Sigmoid colon (tissue), 7 donors: ENCODE data around the gene UGCG. TPM values are rescaled to one million over a fixed set of nuclear protein-coding genes. Genes with fewer than 3 reads are reported as not detected.
"Not testable (repeated sequence)": the region's sequence is repeated elsewhere in the genome, so short reads cannot be mapped to it uniquely, and the experiment has no call there.

Experiments
- DNase-seq: peaks from one replicate; pipeline ENCODE4 v3.0.0-alpha.2; 2019
- H3K27ac ChIP-seq, 4 donors: fragments of 200-600 bp; sonication (generic); one replicate each; pipeline ENCODE4 v1.5.1; 2016 to 2019; ENCODE audit warnings: mild to moderate bottlenecking in 1 of 4
- H3K27me3 ChIP-seq, 3 donors: fragments of 200-600 bp; sonication (generic); one replicate each; pipeline ENCODE4 v1.5.1; 2019; ENCODE audit warnings: mild to moderate bottlenecking in 1 of 3
- H3K36me3 ChIP-seq, 4 donors: fragments of 200-600 bp; sonication (generic); one replicate each; pipeline ENCODE4 v1.5.1; 2016 to 2019
- H3K4me1 ChIP-seq, 4 donors: fragments of 200-600 bp; sonication (generic); one replicate each; pipeline ENCODE4 v1.5.1; 2017 to 2019
- H3K4me3 ChIP-seq, 4 donors: fragments of 200-600 bp; sonication (generic); one replicate each; pipeline ENCODE4 v1.5.1; 2017 to 2019; ENCODE audit warnings: mild to moderate bottlenecking in 2 of 4, moderate library complexity in 1 of 4
- H3K9me3 ChIP-seq, 4 donors: fragments of 200-600 bp in 3 of 4; sonication (generic) in 3 of 4; one replicate each; pipeline versions ENCODE4 v1.5.1 to v1.6.1; 2013 to 2019
- EP300 ChIP-seq, 4 donors: sonication (generic); formaldehyde crosslinking; IDR thresholded peaks; one replicate each; pipeline ENCODE4 v1.6.1; 2017; ENCODE audit warnings: antibody characterized with exemption in 4 of 4
- POLR2A ChIP-seq, 2 donors: fragments of 450-650 bp; IDR thresholded peaks; one replicate each; pipeline ENCODE4 v1.6.1; 2016; ENCODE audit warnings: antibody characterized with exemption in 2 of 2, mild to moderate bottlenecking in 2 of 2, moderate library complexity in 2 of 2
- POLR2AphosphoS5 ChIP-seq, 4 donors: sonication (generic); formaldehyde crosslinking; IDR thresholded peaks; one replicate each; pipeline ENCODE4 v1.6.1; 2017; ENCODE audit warnings: antibody characterized with exemption in 4 of 4
- WGBS, 2 donors: extraction: QIAGEN DNeasy Blood & Tissue Kit; methylation state at CpG; one replicate each; pipeline ENCODE4 v1.1.7; 2013; 5-methylcytosine and 5-hydroxymethylcytosine counted together
- intact Hi-C: fragments of 100-400 bp; cut with DNase I; formaldehyde crosslinking; loops from one replicate; pipeline ENCODE4 v1.15.1; 2023
- polyA plus RNA-seq, 3 donors: library from polyadenylated mRNA; stranded (reverse); fragments of 200-250 nt; gene quantifications; one replicate each; pipeline ENCODE4 v1.2.3, GENCODE V29; 2013
- total RNA-seq, 4 donors: library from RNA; depleted of rRNA; stranded (reverse); fragments of >200 nt; gene quantifications; one replicate each; pipeline ENCODE4 v1.1.0, GENCODE V29; 2016
- TF ChIP-seq, protein P1 (sequence below), 4 experiments: fragments of 450-650 bp in 3 of 4; fragments of 200-600 bp in 1 of 4; IDR thresholded peaks; one replicate each; pipeline ENCODE4 v1.5.1; 2016 to 2019; ENCODE audit warnings: antibody characterized with exemption in 4 of 4, mild to moderate bottlenecking in 3 of 4, moderate library complexity in 2 of 4
- donor health status: healthy with polysubstance abuse.
- donor health status: Bipolar disorder and iron deficiency.
- donor health status: healthy.

The UGCG gene
- total and polyA plus RNA-seq, 7 donors: 7.8 to 89.3 (median 20.7) TPM

DNA sequence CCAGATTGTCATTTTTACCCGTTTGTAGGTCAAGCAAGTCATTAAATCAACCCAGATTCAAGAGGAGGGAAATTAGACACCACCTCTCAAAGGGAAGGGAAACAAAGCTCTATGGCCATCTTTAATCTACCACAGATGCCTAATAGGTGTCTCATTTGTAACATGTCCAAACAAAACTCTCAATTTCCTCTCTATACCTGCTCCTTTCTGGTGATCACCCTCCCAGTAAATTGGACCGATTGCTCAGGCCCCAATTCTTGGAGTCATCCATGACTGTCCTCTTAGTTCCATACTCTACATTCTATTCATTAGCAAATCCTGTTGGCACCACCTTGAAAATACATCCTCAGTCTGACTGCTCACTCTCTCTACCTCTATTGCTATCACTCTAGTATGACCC, 22.1 kb upstream of the UGCG start:
- intact Hi-C loops: no loop called here
- Histone ChIP-seq H3K27me3 (no peaks in the 10 kb centered on the region), H3K27ac (no peak overlapping the region), H3K9me3 (no peaks in the 10 kb centered on the region), H3K4me3 (no peak overlapping the region), H3K36me3 (no peaks in the 10 kb centered on the region), H3K4me1 (no peaks in the 10 kb centered on the region)
- WGBS, 2 donors: 48 to 93% methylated on average over 2 of the region's 2 CpGs
- DNase-seq: no peak
- TF ChIP-seq, protein P1, sequence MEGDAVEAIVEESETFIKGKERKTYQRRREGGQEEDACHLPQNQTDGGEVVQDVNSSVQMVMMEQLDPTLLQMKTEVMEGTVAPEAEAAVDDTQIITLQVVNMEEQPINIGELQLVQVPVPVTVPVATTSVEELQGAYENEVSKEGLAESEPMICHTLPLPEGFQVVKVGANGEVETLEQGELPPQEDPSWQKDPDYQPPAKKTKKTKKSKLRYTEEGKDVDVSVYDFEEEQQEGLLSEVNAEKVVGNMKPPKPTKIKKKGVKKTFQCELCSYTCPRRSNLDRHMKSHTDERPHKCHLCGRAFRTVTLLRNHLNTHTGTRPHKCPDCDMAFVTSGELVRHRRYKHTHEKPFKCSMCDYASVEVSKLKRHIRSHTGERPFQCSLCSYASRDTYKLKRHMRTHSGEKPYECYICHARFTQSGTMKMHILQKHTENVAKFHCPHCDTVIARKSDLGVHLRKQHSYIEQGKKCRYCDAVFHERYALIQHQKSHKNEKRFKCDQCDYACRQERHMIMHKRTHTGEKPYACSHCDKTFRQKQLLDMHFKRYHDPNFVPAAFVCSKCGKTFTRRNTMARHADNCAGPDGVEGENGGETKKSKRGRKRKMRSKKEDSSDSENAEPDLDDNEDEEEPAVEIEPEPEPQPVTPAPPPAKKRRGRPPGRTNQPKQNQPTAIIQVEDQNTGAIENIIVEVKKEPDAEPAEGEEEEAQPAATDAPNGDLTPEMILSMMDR (IDR thresholded peaks at IDR 0.05): no peak
- TF ChIP-seq POLR2A (IDR thresholded peaks at IDR 0.05) (no peak), POLR2AphosphoS5 (IDR thresholded peaks at IDR 0.05) (no peak), EP300 (IDR thresholded peaks at IDR 0.05) (no peak)

DNA sequence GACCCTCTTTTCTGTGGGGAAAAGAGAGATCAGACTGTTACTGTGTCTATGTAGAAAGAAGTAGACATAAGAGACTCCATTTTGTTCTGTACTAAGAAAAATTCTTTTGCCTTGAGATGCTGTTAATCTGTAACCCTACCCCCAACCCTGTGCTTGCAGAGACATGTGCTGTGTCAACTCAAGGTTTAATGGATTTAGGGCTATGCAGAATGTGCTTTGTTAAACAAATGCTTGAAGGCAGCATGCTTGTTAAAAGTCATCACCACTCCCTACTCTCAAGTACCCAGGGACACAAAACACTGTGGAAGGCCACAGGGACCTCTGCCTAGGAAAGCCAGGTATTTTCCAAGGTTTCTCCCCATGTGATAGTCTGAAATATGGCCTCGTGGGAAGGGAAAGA, 21.3 kb upstream of the UGCG start:
- DNase-seq, H3K27me3 ChIP-seq, H3K9me3 ChIP-seq, H3K4me1 ChIP-seq, H3K4me3 ChIP-seq, H3K27ac ChIP-seq, H3K36me3 ChIP-seq, intact Hi-C loops: not testable (repeated sequence)
- 57 to 91% methylated on average over 1 of the region's 1 CpG for WGBS, 2 donors

DNA sequence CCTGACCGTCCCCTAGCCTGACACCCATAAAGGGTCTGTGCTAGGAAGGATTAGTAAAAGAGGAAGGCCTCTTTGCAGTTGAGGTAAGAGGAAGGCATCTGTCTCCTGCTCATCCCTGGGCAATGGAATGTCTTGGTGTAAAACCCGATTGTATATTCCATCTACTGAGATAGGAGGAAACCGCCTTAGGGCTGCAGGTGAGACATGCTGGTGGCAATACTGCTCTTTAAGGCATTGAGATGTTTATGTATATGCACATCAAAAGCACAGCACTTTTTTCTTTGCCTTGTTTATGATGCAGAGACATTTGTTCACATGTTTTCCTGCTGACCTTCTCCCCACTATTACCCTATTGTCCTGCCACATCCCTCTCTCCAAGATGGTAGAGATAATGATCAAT, 20.9 kb upstream of the UGCG start:
- H3K27me3 ChIP-seq, DNase-seq, H3K9me3 ChIP-seq, H3K4me3 ChIP-seq, intact Hi-C loops, H3K36me3 ChIP-seq, H3K4me1 ChIP-seq, H3K27ac ChIP-seq: not testable (repeated sequence)
- 82 to 93% methylated on average over 3 of the region's 3 CpGs for WGBS, 2 donors

DNA sequence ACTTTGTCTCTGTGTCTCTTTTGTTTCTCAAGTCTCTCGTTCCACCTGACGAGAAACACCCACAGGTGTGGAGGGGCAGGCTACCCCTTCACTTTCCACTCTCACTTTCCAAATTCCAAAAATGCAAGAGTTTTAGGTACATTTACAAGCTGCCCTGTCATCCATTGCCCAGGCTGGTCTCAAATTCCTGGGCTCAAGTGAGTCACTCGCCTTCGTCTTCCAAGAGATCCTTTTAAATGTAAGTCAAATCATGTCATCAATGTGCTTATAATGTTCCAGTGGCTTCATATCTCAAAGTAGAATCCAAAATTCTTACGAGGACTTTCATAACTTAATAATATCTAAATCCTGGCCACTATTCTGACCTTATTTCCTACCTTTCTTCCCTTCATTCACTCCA, 20.4 kb upstream of the UGCG start:
- Histone ChIP-seq H3K9me3 (no peaks in the 10 kb centered on the region), H3K36me3 (no peaks in the 10 kb centered on the region), H3K4me1 (no peaks in the 10 kb centered on the region), H3K4me3 (no peak overlapping the region), H3K27ac (no peak overlapping the region), H3K27me3 (no peaks in the 10 kb centered on the region)
- intact Hi-C loops: no loop called here
- WGBS, 2 donors: 97 to 98% methylated on average over 5 of the region's 5 CpGs
- TF ChIP-seq POLR2AphosphoS5 (IDR thresholded peaks at IDR 0.05): no peak
- TF ChIP-seq POLR2A (IDR thresholded peaks at IDR 0.05): no peak
- TF ChIP-seq EP300 (IDR thresholded peaks at IDR 0.05): no peak
- TF ChIP-seq, protein P1 (IDR thresholded peaks at IDR 0.05): no peak
- DNase-seq: no peak

DNA sequence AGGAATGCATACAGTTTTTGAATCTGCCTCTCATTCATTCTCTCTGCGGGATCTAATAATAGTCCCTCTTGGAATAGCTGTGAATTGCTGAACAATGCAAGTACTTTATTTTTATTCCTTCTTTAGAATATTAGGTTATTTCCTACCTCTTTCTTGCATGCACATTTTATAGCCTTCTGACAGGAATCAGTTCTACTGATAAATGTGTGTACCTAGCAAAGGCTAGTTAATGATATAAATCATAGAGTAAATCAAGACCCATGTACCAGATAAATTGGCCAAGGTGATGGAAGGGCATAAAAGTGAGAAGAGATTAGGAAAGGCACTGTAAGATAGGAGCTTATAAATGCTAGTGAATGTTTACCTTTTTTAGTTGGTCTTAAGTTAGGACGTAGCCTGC, 19.2 kb upstream of the UGCG start:
- no peaks in the 10 kb centered on the region for H3K36me3 ChIP-seq
- intact Hi-C loops: no loop called here
- H3K27ac ChIP-seq: no peak overlapping the region
- DNase-seq: no peak
- no peaks in the 10 kb centered on the region for H3K9me3 ChIP-seq
- no peaks in the 10 kb centered on the region for H3K27me3 ChIP-seq
- 57 to 90% methylated on average over 2 of the region's 2 CpGs for whole genome bisulfite sequencing, 2 donors
- no peaks in the 10 kb centered on the region for H3K4me1 ChIP-seq
- H3K4me3 ChIP-seq: no peak overlapping the region
- TF ChIP-seq EP300 (IDR thresholded peaks at IDR 0.05) (no peak), POLR2A (IDR thresholded peaks at IDR 0.05) (no peak), POLR2AphosphoS5 (IDR thresholded peaks at IDR 0.05) (no peak)
- TF ChIP-seq, protein P1 (IDR thresholded peaks at IDR 0.05): no peak

DNA sequence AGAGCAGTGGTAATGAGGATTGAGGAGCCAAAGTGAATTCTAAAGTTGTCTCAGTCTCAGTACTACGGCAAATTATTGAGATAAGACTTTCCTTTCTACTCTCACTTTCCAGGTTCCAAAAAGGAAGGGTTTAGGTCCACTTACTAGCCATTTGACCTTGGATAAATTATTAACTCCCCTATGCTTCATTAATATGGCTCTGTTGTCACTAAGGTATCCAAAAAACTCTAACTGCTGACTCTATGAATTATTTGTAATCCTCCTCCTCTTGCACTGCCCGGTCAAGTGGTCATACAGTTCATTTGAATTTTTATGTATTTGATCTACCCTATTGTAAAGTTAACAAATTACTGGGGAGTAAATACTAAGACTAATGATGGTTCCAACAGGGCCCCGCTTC, 17.7 kb upstream of the UGCG start:
- 64 to 97% methylated on average over 3 of the region's 3 CpGs for WGBS, 2 donors
- H3K27me3 ChIP-seq: no peaks in the 10 kb centered on the region
- no peaks in the 10 kb centered on the region for H3K36me3 ChIP-seq
- TF ChIP-seq, protein P1 (IDR thresholded peaks at IDR 0.05): no peak
- TF ChIP-seq POLR2A (IDR thresholded peaks at IDR 0.05): no peak
- no peak for TF ChIP-seq POLR2AphosphoS5 (IDR thresholded peaks at IDR 0.05)
- TF ChIP-seq EP300 (IDR thresholded peaks at IDR 0.05): no peak
- no peak overlapping the region for H3K27ac ChIP-seq
- no peaks in the 10 kb centered on the region for H3K9me3 ChIP-seq
- H3K4me1 ChIP-seq: no peaks in the 10 kb centered on the region
- H3K4me3 ChIP-seq: no peak overlapping the region
- intact Hi-C loops: no loop called here
- DNase-seq: no peak
